ENCODE data around the gene NKD2.

GRCh38 chr5:1032551-1033027, 24.0 kb downstream of the NKD2 start:
- TF ChIP-seq SIN3A (IDR thresholded peaks at IDR 0.05; ENCODE audit: borderline replicate concordance, insufficient read depth, low read depth, low read length), result no peak
- TF ChIP-seq POLR2AphosphoS5 (IDR thresholded peaks at IDR 0.05; ENCODE audit: low read depth, low read length), result no peak

Data from Panc1 (cell line).